ENCODE measurements around the gene TACC2.

The TACC2 gene

DNA sequence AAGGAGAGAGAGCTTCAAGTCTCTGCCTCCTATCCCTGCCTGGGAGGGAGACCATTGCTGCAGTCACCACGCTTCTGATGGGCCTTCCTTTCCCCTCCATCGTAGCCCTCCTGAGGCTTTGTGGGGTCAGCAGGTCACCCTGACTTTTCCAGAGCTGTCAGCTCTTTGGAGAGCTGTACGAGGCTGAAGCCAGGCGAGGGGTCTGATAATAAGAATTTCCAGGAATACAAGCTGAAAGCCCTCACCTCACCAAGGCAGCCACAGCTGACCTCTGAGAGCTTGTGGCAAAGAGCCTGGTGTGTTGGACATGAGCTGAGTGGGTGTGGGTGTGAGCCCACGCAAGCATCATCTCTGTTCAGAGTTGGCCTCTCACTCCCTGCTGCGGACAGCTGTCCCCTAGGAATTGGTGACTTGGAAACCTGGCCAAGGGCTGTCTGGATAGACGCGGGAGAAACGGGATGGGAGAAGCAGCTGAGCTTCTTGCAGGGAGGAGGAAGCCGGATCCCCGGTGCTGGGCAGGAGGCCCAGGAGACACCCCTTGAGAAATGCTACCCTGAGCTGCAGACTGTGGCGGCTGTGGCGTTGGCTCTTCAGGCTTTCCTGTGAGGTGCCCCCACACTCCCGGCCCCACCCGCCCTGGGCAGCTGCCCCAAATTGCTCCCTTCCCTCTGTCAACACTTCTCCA, 160.1 kb downstream of the TACC2 start:
- H3K4me3 ChIP-seq (ENCODE audit: low read depth in 1 of 5, low read length in 5 of 5), result peak overlapping the region in 1 of 5 donors; percentile 27
- H3K27me3 ChIP-seq (ENCODE audit: control insufficient read depth in 5 of 5, insufficient read depth in 4 of 5, low read length in 5 of 5), result no peaks in the 10 kb centered on the region
- peak overlapping the region; percentile 79 for H3K27ac ChIP-seq (ENCODE audit: low read depth, low read length)
- H3K9me3 ChIP-seq (ENCODE audit: control insufficient read depth in 5 of 5, low read length in 5 of 5), result peaks cover 0 to 3% (median 0%) of the 10 kb centered on the region in 5 donors
- peaks cover 17 to 50% (median 35%) of the 10 kb centered on the region in 5 donors for H3K4me1 ChIP-seq (ENCODE audit: control insufficient read depth in 5 of 5, insufficient read depth in 5 of 5, low read length in 5 of 5)
- H3K36me3 ChIP-seq (ENCODE audit: control insufficient read depth in 5 of 5, insufficient read depth in 5 of 5, low read length in 5 of 5), result peaks cover 0 to 15% (median 10%) of the 10 kb centered on the region in 5 donors
- H3K9ac ChIP-seq (ENCODE audit: low read length in 5 of 5), result peak overlapping the region in 2 of 5 donors; percentile 19 to 58

DNA sequence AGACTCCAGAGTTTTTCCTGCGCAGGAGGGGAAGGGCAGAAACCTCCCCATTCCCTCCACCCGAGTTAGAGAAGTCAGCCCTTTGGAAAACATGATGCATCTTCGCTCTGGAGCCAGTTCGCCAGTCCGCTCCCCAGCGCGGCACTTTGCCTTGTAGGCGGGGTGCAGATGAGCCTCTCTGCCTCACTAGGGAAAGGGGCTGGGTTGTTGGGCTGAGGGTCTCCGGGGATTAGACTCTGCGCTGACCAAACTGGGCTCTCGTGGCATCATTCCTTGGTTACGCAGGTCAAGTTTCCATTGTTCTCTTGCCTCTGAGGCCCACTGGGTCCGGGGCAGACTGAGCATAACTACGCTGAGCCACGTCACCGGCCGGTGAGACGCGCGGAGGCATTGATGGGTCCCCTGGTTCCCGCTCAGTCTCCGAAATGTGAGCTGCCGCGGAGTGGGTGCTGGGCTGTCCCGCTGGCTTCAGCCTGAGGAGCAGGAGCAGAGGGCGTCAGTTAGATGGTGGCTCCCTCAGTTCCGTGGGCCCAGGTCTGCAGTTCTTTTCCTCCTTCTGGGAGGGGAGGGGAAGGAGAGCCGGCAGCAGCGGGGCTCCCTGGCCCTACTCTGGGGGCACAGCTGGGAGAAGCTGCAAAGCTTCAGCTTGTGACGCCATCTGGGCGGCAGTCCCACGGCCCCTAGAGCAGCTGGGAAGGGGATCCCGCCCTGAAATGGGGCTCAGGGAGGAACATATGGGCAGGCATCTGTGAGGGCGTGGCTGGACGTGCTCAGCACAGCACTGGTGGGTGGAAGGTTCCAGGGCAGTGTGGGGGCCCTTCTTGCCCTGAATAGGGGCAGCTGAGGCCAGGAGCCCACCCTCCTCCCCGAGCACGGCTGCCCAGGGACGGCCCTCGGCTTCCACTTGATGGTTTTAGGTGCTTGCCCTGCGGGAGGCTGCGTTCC, 160.9 kb downstream of the TACC2 start:
- no peak overlapping the region for H3K9ac ChIP-seq (ENCODE audit: low read length in 5 of 5)

GRCh38 chr10:122151121-122151694, 162.2 kb downstream of the TACC2 start:
- Histone ChIP-seq H3K27me3 (ENCODE audit: control insufficient read depth in 5 of 5, insufficient read depth in 4 of 5, low read length in 5 of 5) (no peaks in the 10 kb centered on the region), H3K9ac (ENCODE audit: low read length in 5 of 5) (no peak overlapping the region), H3K36me3 (ENCODE audit: control insufficient read depth in 5 of 5, insufficient read depth in 5 of 5, low read length in 5 of 5) (peaks cover 0 to 3% (median 0%) of the 10 kb centered on the region in 5 donors), H3K27ac (ENCODE audit: low read depth, low read length) (peak overlapping the region; percentile 58), H3K9me3 (ENCODE audit: control insufficient read depth in 5 of 5, low read length in 5 of 5) (no peaks in the 10 kb centered on the region), H3K4me3 (ENCODE audit: low read depth in 1 of 5, low read length in 5 of 5) (no peak overlapping the region), H3K4me1 (ENCODE audit: control insufficient read depth in 5 of 5, insufficient read depth in 5 of 5, low read length in 5 of 5) (peaks cover 20 to 63% (median 45%) of the 10 kb centered on the region in 5 donors)

More for the DNA sequence above, 160.9 kb downstream of the TACC2 start:
- Histone ChIP-seq H3K27ac (ENCODE audit: low read depth, low read length) (peak overlapping the region; percentile 79), H3K4me3 (ENCODE audit: low read depth in 1 of 5, low read length in 5 of 5) (peak overlapping the region; percentile 8 to 47 (median 27)), H3K27me3 (ENCODE audit: control insufficient read depth in 5 of 5, insufficient read depth in 4 of 5, low read length in 5 of 5) (no peaks in the 10 kb centered on the region), H3K4me1 (ENCODE audit: control insufficient read depth in 5 of 5, insufficient read depth in 5 of 5, low read length in 5 of 5) (peaks cover 17 to 55% (median 37%) of the 10 kb centered on the region in 5 donors), H3K9me3 (ENCODE audit: control insufficient read depth in 5 of 5, low read length in 5 of 5) (peaks cover 0 to 3% (median 0%) of the 10 kb centered on the region in 5 donors), H3K36me3 (ENCODE audit: control insufficient read depth in 5 of 5, insufficient read depth in 5 of 5, low read length in 5 of 5) (peaks cover 0 to 10% (median 9%) of the 10 kb centered on the region in 5 donors)

DNA sequence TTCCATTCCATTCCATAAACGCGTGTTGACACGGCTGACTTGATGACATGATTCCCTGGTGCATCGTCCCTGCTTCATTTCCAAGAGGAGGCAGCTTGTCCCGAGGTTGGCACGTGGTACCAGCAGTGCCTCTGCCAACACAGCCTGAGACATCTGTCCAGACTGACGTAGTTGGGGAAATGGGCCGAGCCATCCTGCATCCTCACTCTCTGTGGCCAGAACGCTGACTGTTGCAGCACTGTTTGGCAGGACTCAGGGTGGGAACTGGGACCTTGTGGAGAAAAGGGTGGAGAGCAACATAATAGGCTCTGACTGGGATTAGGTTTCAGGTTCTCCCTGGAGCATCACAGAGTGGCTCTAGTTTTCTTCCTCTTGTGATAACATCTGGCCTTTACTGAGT, 163.6 kb downstream of the TACC2 start:
- Histone ChIP-seq H3K9ac (ENCODE audit: low read length in 5 of 5) (peak overlapping the region in 1 of 5 donors; percentile 70), H3K4me1 (ENCODE audit: control insufficient read depth in 5 of 5, insufficient read depth in 5 of 5, low read length in 5 of 5) (peaks cover 20 to 62% (median 45%) of the 10 kb centered on the region in 5 donors)

GRCh38 chr10:122154031-122154544, 165.1 kb downstream of the TACC2 start:
- Histone ChIP-seq H3K27me3 (ENCODE audit: control insufficient read depth in 5 of 5, insufficient read depth in 4 of 5, low read length in 5 of 5) (no peaks in the 10 kb centered on the region), H3K9me3 (ENCODE audit: control insufficient read depth in 5 of 5, low read length in 5 of 5) (no peaks in the 10 kb centered on the region), H3K27ac (ENCODE audit: low read depth, low read length) (no peak overlapping the region), H3K36me3 (ENCODE audit: control insufficient read depth in 5 of 5, insufficient read depth in 5 of 5, low read length in 5 of 5) (peaks cover 0 to 1% (median under 1%) of the 10 kb centered on the region in 5 donors), H3K4me3 (ENCODE audit: low read depth in 1 of 5, low read length in 5 of 5) (no peak overlapping the region), H3K4me1 (ENCODE audit: control insufficient read depth in 5 of 5, insufficient read depth in 5 of 5, low read length in 5 of 5) (peaks cover 12 to 47% (median 36%) of the 10 kb centered on the region in 5 donors), H3K9ac (ENCODE audit: low read length in 5 of 5) (no peak overlapping the region)

More for the DNA sequence above, 163.6 kb downstream of the TACC2 start:
- Histone ChIP-seq H3K36me3 (ENCODE audit: control insufficient read depth in 5 of 5, insufficient read depth in 5 of 5, low read length in 5 of 5) (no peaks in the 10 kb centered on the region), H3K9me3 (ENCODE audit: control insufficient read depth in 5 of 5, low read length in 5 of 5) (no peaks in the 10 kb centered on the region), H3K4me3 (ENCODE audit: low read depth in 1 of 5, low read length in 5 of 5) (peak overlapping the region in 1 of 5 donors; percentile 16), H3K27ac (ENCODE audit: low read depth, low read length) (peak overlapping the region; percentile 58), H3K27me3 (ENCODE audit: control insufficient read depth in 5 of 5, insufficient read depth in 4 of 5, low read length in 5 of 5) (no peaks in the 10 kb centered on the region)

- H3K27ac ChIP-seq (ENCODE audit: low read depth, low read length), result peak overlapping the region; percentile 7
- H3K4me1 ChIP-seq (ENCODE audit: control insufficient read depth in 5 of 5, insufficient read depth in 5 of 5, low read length in 5 of 5), result peaks cover 9 to 40% (median 29%) of the 10 kb centered on the region in 5 donors
- H3K9me3 ChIP-seq (ENCODE audit: control insufficient read depth in 5 of 5, low read length in 5 of 5), result no peaks in the 10 kb centered on the region
- H3K9ac ChIP-seq (ENCODE audit: low read length in 5 of 5), result peak overlapping the region in 1 of 5 donors; percentile 57
- no peak overlapping the region for H3K4me3 ChIP-seq (ENCODE audit: low read depth in 1 of 5, low read length in 5 of 5)
- H3K36me3 ChIP-seq (ENCODE audit: control insufficient read depth in 5 of 5, insufficient read depth in 5 of 5, low read length in 5 of 5), result peaks cover 0 to 6% (median 6%) of the 10 kb centered on the region in 5 donors
- H3K27me3 ChIP-seq (ENCODE audit: control insufficient read depth in 5 of 5, insufficient read depth in 4 of 5, low read length in 5 of 5), result no peaks in the 10 kb centered on the region
Observed at GRCh38 chr10:122154545-122155366, 165.8 kb downstream of the TACC2 start.

- no peak overlapping the region for H3K27ac ChIP-seq (ENCODE audit: low read depth, low read length)
- no peaks in the 10 kb centered on the region for H3K27me3 ChIP-seq (ENCODE audit: control insufficient read depth in 5 of 5, insufficient read depth in 4 of 5, low read length in 5 of 5)
- no peak overlapping the region for H3K4me3 ChIP-seq (ENCODE audit: low read depth in 1 of 5, low read length in 5 of 5)
- H3K4me1 ChIP-seq (ENCODE audit: control insufficient read depth in 5 of 5, insufficient read depth in 5 of 5, low read length in 5 of 5), result peaks cover 6 to 25% (median 18%) of the 10 kb centered on the region in 5 donors
- H3K9me3 ChIP-seq (ENCODE audit: control insufficient read depth in 5 of 5, low read length in 5 of 5), result no peaks in the 10 kb centered on the region
- no peak overlapping the region for H3K9ac ChIP-seq (ENCODE audit: low read length in 5 of 5)
- H3K36me3 ChIP-seq (ENCODE audit: control insufficient read depth in 5 of 5, insufficient read depth in 5 of 5, low read length in 5 of 5), result peaks cover 0 to 6% (median 6%) of the 10 kb centered on the region in 5 donors
Observed at GRCh38 chr10:122157451-122157850, 168.5 kb downstream of the TACC2 start.

- no peak overlapping the region for H3K27ac ChIP-seq (ENCODE audit: low read depth, low read length)
- H3K9me3 ChIP-seq (ENCODE audit: control insufficient read depth in 5 of 5, low read length in 5 of 5), result no peaks in the 10 kb centered on the region
- H3K27me3 ChIP-seq (ENCODE audit: control insufficient read depth in 5 of 5, insufficient read depth in 4 of 5, low read length in 5 of 5), result no peaks in the 10 kb centered on the region
- H3K4me1 ChIP-seq (ENCODE audit: control insufficient read depth in 5 of 5, insufficient read depth in 5 of 5, low read length in 5 of 5), result peaks cover 3 to 27% (median 19%) of the 10 kb centered on the region in 5 donors
- H3K36me3 ChIP-seq (ENCODE audit: control insufficient read depth in 5 of 5, insufficient read depth in 5 of 5, low read length in 5 of 5), result peaks cover 0 to 6% (median 6%) of the 10 kb centered on the region in 5 donors
- H3K4me3 ChIP-seq (ENCODE audit: low read depth in 1 of 5, low read length in 5 of 5), result no peak overlapping the region
- H3K9ac ChIP-seq (ENCODE audit: low read length in 5 of 5), result no peak overlapping the region
Observed at GRCh38 chr10:122158362-122158761, 169.4 kb downstream of the TACC2 start.

Data from subcutaneous abdominal adipose tissue (tissue), 5 donors.